Gastrocnemius medialis (tissue), 4 donors: ENCODE data around the gene SLC41A1. TPM values are rescaled to one million over a fixed set of nuclear protein-coding genes. Genes with fewer than 3 reads are reported as not detected.
A peak's percentile ranks its signal among the peaks of the same experiment; 100 is the strongest.
"Not testable (repeated sequence)": the region's sequence is repeated elsewhere in the genome, so short reads cannot be mapped to it uniquely, and the experiment has no call there.

Source experiments
- ATAC-seq, 2 donors: fragments of 150-250 bp; one replicate each; pipeline ENCODE4 v1.9.1; 2016
- DNase-seq, 2 donors: peaks; one replicate each; pipeline ENCODE4 v3.0.0-alpha.2; 2019
- H3K27ac ChIP-seq, 4 donors: fragments of 200-600 bp; sonication (generic); 1 replicate in 1 of 4; 2 replicates in 3 of 4; pipeline ENCODE4 v1.5.1; 2016 to 2018; ENCODE audit warnings: mild to moderate bottlenecking in 2 of 4, moderate library complexity in 1 of 4
- H3K27me3 ChIP-seq, 3 donors: fragments of 200-600 bp; sonication (generic) in 2 of 3; 1 replicate in 1 of 3; 2 replicates in 2 of 3; pipeline versions ENCODE4 v1.5.1 to v1.6.0; 2016 to 2019; ENCODE audit warnings: mild to moderate bottlenecking in 1 of 3, moderate library complexity in 1 of 3
- H3K36me3 ChIP-seq, 2 donors: fragments of 200-600 bp; sonication (generic) in 1 of 2; one replicate each; pipeline ENCODE4 v1.5.1; 2017 to 2018
- H3K4me1 ChIP-seq, 2 donors: fragments of 200-600 bp; sonication (generic) in 1 of 2; one replicate each; pipeline ENCODE4 v1.5.1; 2016 to 2017; ENCODE audit warnings: mild to moderate bottlenecking in 2 of 2
- H3K4me3 ChIP-seq, 4 donors: fragments of 200-600 bp; sonication (generic) in 3 of 4; 1 replicate in 1 of 4; 2 replicates in 3 of 4; pipeline ENCODE4 v1.5.1; 2016 to 2019; ENCODE audit warnings: mild to moderate bottlenecking in 2 of 4
- H3K9me3 ChIP-seq, 3 donors: fragments of 200-600 bp; sonication (generic) in 2 of 3; 1 replicate in 1 of 3; 2 replicates in 2 of 3; pipeline ENCODE4 v1.5.1; 2016 to 2019
- POLR2A ChIP-seq, 2 donors: fragments of 450-650 bp; IDR thresholded peaks; one replicate each; pipeline ENCODE4 v1.6.1; 2017; ENCODE audit warnings: antibody characterized with exemption in 2 of 2, mild to moderate bottlenecking in 2 of 2, moderate library complexity in 2 of 2
- in situ Hi-C, 4 donors: fragments of 200-750 bp; cut with MboI; loops; one replicate each; pipeline versions ENCODE4 v1.15.0 to v1.8.0; 2017; ENCODE audit warnings: low sequenced_read_pairs in 4 of 4
- intact Hi-C: fragments of 100-400 bp; cut with DNase I; formaldehyde crosslinking; loops from one replicate; pipeline ENCODE4 v1.15.1; 2023; ENCODE audit warnings: low total_unique reads
- total RNA-seq, 4 donors: library from RNA; depleted of rRNA; stranded (reverse); fragments of >200 nt; gene quantifications; one replicate each; pipeline versions ENCODE4 v1.1.0 to v1.2.3, GENCODE V29; 2016
- TF ChIP-seq, protein P1 (sequence below), 5 experiments: fragments of 450-650 bp in 3 of 5; fragments of 200-600 bp in 2 of 5; sonication (generic) in 2 of 5; IDR thresholded peaks in 4 of 5; conservative IDR thresholded peaks in 1 of 5; 1 replicate in 4 of 5; 2 replicates in 1 of 5; pipeline ENCODE4 v1.5.1; 2016 to 2019; ENCODE audit warnings: antibody characterized with exemption in 5 of 5, mild to moderate bottlenecking in 3 of 5, moderate library complexity in 3 of 5

SLC41A1 gene
- 10 to 100 TPM; 21.5 to 39.8 (median 36.8) TPM for total RNA-seq

DNA sequence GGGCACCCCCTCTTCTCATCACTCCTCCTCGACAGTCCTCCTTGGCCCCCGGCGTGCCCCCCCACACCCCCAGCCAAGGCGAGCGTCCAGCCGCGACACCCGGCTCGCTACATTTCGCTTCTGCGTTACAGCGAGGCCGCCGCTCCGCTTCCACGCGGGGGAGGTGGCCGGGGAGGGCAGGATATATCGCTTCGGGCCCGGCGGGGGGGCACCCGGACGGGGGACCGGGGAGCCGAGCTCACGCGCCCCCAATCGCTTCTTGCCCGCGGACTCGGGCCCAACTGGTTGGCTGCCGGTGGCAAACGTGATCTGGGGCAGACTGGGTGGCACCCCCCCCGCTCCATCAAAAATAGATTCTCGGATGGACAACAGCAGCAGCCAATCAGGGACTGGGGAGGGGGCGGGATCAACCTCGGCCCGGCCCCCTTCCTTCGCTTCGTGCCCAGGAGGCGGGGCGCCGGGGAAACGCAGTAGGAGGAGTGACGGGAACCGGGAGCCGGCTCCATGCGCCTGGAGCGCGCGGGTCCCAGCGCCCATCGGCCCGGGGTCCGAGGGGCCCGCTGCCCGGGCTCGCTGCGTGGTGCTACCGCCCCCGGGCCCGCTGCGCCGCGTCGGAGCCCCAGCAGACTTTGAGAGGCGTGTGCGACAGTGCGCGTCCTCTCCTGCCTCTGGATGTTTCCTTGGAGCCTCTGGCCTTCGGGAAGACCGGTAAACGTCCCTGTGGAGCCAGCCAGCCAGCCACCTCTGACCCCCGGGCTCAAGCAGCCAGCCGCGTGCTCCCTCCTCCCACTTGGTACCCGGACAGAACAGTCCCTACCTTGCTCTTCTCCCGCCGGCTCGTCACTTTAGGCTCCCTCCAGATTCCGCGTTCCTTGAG, at the start of gene SLC41A1:
TSS of gene SLC41A1 (minus strand) at position 321 of the 877 bp plus-strand sequence. CDS start 2,757 bp downstream, outside the sequence.
- in situ Hi-C loops (no loop called here), intact Hi-C loops (loop anchor here (1.0 to 5.0 kb wide), 4 partner anchors 30 to 164 kb away; no protein-coding TSS in a partner anchor)

DNA sequence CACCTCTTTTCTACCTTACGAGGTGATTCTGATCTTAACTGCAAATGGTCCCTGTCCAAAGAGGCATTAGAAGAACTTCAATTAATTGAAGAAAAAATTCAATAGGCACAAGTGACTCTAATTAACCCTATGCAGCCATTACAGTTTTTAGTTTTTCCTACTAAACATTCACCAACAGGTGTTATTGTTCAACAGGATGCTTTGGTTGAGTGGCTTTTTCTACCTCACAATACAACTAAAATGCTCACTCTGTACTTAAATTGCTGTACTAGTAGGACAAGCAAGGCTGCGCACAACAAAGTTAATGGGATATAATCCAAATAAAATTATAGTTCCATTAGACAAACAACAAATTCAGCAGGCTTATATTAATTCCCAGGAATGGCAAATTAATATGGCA, 48.5 kb upstream of the SLC41A1 start:
- H3K36me3 ChIP-seq, result no peaks in the 10 kb centered on the region
- no peak for ATAC-seq
- TF ChIP-seq, protein P1, sequence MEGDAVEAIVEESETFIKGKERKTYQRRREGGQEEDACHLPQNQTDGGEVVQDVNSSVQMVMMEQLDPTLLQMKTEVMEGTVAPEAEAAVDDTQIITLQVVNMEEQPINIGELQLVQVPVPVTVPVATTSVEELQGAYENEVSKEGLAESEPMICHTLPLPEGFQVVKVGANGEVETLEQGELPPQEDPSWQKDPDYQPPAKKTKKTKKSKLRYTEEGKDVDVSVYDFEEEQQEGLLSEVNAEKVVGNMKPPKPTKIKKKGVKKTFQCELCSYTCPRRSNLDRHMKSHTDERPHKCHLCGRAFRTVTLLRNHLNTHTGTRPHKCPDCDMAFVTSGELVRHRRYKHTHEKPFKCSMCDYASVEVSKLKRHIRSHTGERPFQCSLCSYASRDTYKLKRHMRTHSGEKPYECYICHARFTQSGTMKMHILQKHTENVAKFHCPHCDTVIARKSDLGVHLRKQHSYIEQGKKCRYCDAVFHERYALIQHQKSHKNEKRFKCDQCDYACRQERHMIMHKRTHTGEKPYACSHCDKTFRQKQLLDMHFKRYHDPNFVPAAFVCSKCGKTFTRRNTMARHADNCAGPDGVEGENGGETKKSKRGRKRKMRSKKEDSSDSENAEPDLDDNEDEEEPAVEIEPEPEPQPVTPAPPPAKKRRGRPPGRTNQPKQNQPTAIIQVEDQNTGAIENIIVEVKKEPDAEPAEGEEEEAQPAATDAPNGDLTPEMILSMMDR (IDR thresholded peaks at IDR 0.05 in 4 of 5, conservative IDR thresholded peaks at IDR 0.05 in 1 of 5), result no peak
- TF ChIP-seq POLR2A (IDR thresholded peaks at IDR 0.05), result no peak
- H3K9me3 ChIP-seq, result no peaks in the 10 kb centered on the region
- no peaks in the 10 kb centered on the region for H3K4me1 ChIP-seq
- DNase-seq, result no peak
- no peaks in the 10 kb centered on the region for H3K27me3 ChIP-seq
- in situ Hi-C loops, result no loop called here
- H3K4me3 ChIP-seq, result no peak overlapping the region
- intact Hi-C loops, result no loop called here
- no peak overlapping the region for H3K27ac ChIP-seq

More for the DNA sequence above, at the start of gene SLC41A1:
- H3K27ac ChIP-seq, result peak within 1 kb of the TSS; percentile 92 to 98 (median 97)
- TF ChIP-seq, protein P1 (IDR thresholded peaks at IDR 0.05 in 4 of 5, conservative IDR thresholded peaks at IDR 0.05 in 1 of 5), result no peak
- peak; percentile 97 for TF ChIP-seq POLR2A (IDR thresholded peaks at IDR 0.05)
- H3K27me3 ChIP-seq, result no peaks in the 10 kb centered on the region
- H3K9me3 ChIP-seq, result no peaks in the 10 kb centered on the region
- H3K4me1 ChIP-seq, result peaks cover 48 to 65% of the 10 kb centered on the region in 2 donors
- H3K36me3 ChIP-seq, result no peaks in the 10 kb centered on the region
- ATAC-seq (peak; percentile 83 to 92), DNase-seq (peak; percentile 96)
- H3K4me3 ChIP-seq, result peak within 1 kb of the TSS; percentile 80 to 92 (median 88)

DNA sequence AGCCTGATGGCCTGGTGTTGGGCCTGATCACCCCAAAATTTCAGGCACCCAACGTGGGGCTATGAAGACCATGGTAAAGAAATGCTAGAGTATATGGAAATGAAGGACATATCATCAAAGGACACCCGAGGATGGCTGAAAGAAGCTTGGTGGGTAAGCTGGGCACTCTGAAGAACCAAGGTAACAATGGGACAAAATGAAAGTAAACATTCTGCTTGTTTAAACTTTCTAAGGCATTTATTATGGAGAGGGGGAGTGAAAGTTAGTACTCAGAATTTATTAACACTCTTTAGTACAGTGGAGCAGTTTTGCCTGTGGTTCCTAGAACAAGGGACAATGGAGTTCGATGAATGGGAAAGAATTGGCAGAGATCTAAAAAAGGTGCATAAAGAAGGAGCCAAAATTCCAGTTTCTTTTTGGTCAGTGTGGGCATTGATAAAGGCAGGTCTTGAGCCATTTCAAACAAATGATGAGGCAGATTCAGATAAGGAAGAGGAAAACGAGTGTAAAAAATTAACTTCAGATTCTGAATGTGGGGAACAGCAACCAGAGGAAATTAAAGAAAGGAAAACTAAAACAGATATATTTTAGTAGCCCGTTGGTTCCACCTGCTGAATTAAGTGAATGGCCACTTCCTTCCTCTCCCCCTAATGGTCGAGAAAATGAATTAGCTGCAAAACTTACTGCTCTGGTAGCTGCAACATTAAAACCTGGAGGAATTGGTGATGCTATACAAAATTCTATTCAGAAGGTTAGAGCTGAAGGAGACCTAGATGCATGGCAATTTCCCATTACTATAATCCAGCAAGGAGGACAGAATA, 45.4 kb upstream of the SLC41A1 start:
- no peak overlapping the region for H3K27ac ChIP-seq
- no peaks in the 10 kb centered on the region for H3K36me3 ChIP-seq
- TF ChIP-seq, protein P1 (IDR thresholded peaks at IDR 0.05 in 4 of 5, conservative IDR thresholded peaks at IDR 0.05 in 1 of 5), result no peak
- TF ChIP-seq POLR2A (IDR thresholded peaks at IDR 0.05), result no peak
- no peaks in the 10 kb centered on the region for H3K4me1 ChIP-seq
- intact Hi-C loops (no loop called here), in situ Hi-C loops (no loop called here)
- no peak overlapping the region for H3K4me3 ChIP-seq
- no peaks in the 10 kb centered on the region for H3K27me3 ChIP-seq
- no peaks in the 10 kb centered on the region for H3K9me3 ChIP-seq
- ATAC-seq, result no peak
- no peak for DNase-seq

DNA sequence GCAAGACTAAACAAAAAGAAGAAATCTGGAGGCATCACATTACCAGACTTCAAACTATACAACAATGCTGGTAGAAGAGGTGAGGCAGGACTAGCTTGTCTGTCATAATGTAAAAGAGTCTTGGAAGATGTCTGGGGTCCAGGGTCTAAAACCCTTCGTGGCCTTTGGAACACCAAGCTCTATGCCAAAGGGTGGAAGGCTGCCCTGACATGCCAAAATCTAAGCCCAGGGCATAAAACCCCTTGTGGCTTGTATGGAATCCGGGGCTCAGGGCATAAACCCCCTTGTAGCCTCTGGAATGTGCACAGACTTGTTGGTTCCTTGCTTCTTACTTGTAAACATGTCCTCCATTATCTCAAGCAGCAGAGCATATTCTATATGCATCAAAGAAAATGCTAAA, 44.5 kb upstream of the SLC41A1 start:
- in situ Hi-C loops, ATAC-seq, DNase-seq, intact Hi-C loops, H3K36me3 ChIP-seq, H3K27ac ChIP-seq, H3K9me3 ChIP-seq, H3K4me3 ChIP-seq, H3K4me1 ChIP-seq, H3K27me3 ChIP-seq: not testable (repeated sequence)

DNA sequence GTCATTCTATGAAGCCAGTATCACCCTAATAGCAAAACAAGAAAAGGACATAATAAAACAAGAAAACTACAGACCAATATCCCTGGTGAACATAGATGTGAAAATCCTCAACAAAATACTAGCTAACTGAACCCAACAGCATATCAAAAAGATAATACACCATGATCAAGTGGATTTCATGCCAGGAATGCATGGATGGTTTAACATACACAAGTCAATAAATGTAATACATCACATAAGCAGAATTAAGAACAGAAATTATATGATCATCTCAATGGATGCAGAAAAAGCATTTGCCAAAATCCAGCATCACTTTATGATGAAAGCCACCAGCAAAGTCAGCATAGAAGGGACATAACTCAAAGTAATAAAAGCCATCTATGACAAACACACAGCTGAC, 43.4 kb upstream of the SLC41A1 start:
- in situ Hi-C loops, result no loop called here

More for the DNA sequence above, 43.4 kb upstream of the SLC41A1 start:
- Histone ChIP-seq H3K4me1 (no peaks in the 10 kb centered on the region), H3K9me3 (no peaks in the 10 kb centered on the region), H3K27me3 (no peaks in the 10 kb centered on the region), H3K4me3 (no peak overlapping the region), H3K27ac (no peak overlapping the region), H3K36me3 (no peaks in the 10 kb centered on the region)
- no peak for ATAC-seq
- DNase-seq, result no peak
- TF ChIP-seq, protein P1 (IDR thresholded peaks at IDR 0.05 in 4 of 5, conservative IDR thresholded peaks at IDR 0.05 in 1 of 5), result no peak
- TF ChIP-seq POLR2A (IDR thresholded peaks at IDR 0.05), result no peak
- intact Hi-C loops, result no loop called here
